GM23248 (cell line): ENCODE data around the gene ADAM19.

Experiments
- EZH2 ChIP-seq: fragments of 200-600 bp; sonication (generic); IDR thresholded peaks from 2 replicates; pipeline ENCODE4 v1.6.1; 2018; ENCODE audit warnings: antibody characterized with exemption, mild to moderate bottlenecking; ENCODE audit not compliant: insufficient read depth, poor library complexity, severe bottlenecking
- EZH2phosphoT487 ChIP-seq: fragments of 200-600 bp; sonication (generic); IDR thresholded peaks from 2 replicates; pipeline ENCODE4 v1.6.1; 2018; ENCODE audit warnings: antibody characterized with exemption, moderate library complexity, mild to moderate bottlenecking, low read depth; ENCODE audit not compliant: insufficient read depth

DNA sequence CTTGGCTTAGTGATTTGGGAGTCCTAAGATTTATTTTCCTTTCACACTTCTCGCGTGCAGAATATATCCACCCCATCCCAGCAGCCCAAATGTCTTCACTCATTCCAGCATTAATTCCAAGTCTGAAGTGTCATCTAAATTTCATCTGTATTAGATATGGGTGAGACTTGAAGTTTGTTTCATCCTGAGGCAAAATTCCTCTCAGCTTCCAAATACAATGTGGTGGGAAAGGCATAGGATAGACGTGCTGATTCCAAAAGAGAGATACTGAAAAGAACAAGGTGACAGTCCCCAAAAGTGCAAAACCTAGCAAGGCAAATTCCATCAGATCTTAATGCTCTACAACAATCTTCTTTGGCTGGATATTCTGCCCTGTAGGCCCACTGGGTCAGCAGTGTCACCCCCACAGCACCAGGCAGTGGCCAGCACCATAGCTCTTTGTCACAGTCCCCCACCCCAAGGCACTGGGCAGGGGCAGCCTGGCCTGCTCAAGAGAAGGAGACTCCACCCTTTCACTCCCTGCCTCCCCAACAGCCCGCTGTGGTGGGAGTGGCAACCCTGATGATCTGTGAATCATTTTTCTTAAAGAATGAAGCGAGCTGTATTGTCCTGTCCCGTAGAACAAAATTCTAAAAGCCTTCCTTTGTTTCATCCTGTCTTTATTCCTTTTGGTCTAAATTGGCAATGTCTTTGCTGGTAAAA, 2.7 kb upstream of the ADAM19 start:
- no peak for TF ChIP-seq EZH2phosphoT487
- TF ChIP-seq EZH2 = no peak
